SU-DHL-6 (cell line): ENCODE results near the gene SUN2.

ENCODE experiments used
- H2AFZ ChIP-seq: fragments of 200-600 bp; sonication (generic); 2 replicates; pipeline ENCODE4 v1.6.1; 2014; ENCODE audit warnings: low read depth, mild to moderate bottlenecking, moderate library complexity, mixed read lengths, antibody characterized with exemption, low read length; ENCODE audit not compliant: severe bottlenecking
- H3F3A ChIP-seq: fragments of 200-600 bp; shearing (Covaris generic); 2 replicates; pipeline ENCODE4 v1.6.0; 2016; ENCODE audit warnings: antibody characterized with exemption, mild to moderate bottlenecking; ENCODE audit not compliant: insufficient read depth
- H3K27ac ChIP-seq: fragments of 200-600 bp; sonication (generic); 2 replicates; pipeline ENCODE4 v1.5.1; 2016; ENCODE audit warnings: low read depth, mild to moderate bottlenecking, low read length, moderate library complexity, mixed read lengths
- H3K27me3 ChIP-seq: fragments of 200-600 bp; sonication (generic), shearing (Covaris generic); 2 replicates; pipeline ENCODE4 v1.6.0; 2014; ENCODE audit warnings: mild to moderate bottlenecking, low read length
- H3K36me3 ChIP-seq: fragments of 200-600 bp; sonication (generic); 2 replicates; pipeline ENCODE4 v1.6.1; 2014; ENCODE audit warnings: mild to moderate bottlenecking, low read length, mixed read lengths
- H3K4me2 ChIP-seq: fragments of 300-600, 200-600 bp; shearing (Covaris generic), sonication (generic); 2 replicates; pipeline ENCODE4 v1.6.0; 2014; ENCODE audit warnings: low read length, low read depth, mild to moderate bottlenecking; ENCODE audit not compliant: poor library complexity, severe bottlenecking
- H3K4me3 ChIP-seq: fragments of 200-600 bp; sonication (generic); 2 replicates; pipeline ENCODE4 v1.5.1; 2014; ENCODE audit warnings: antibody characterized with exemption, low read length, mild to moderate bottlenecking, mixed read lengths; ENCODE audit not compliant: insufficient read depth, poor library complexity, severe bottlenecking
- H3K79me2 ChIP-seq: fragments of 200-600 bp; sonication (generic); 2 replicates; pipeline ENCODE4 v1.6.1; 2014; ENCODE audit warnings: mild to moderate bottlenecking, low read length, moderate library complexity; ENCODE audit not compliant: insufficient read depth
- H3K9ac ChIP-seq: fragments of 200-600 bp; sonication (generic); 2 replicates; pipeline ENCODE4 v1.7.0; 2014; ENCODE audit warnings: mild to moderate bottlenecking, low read length
- H3K9me2 ChIP-seq: fragments of 200-600 bp; sonication (generic); replicated peaks from 2 replicates; pipeline ENCODE4 v1.6.1; 2014; ENCODE audit warnings: low read length; ENCODE audit not compliant: insufficient read depth
- H3K9me3 ChIP-seq: fragments of 200-600 bp; sonication (generic); 2 replicates; pipeline ENCODE4 v1.6.1; 2014; ENCODE audit warnings: low read length, mixed read lengths; ENCODE audit not compliant: insufficient read depth
- H4K20me1 ChIP-seq: fragments of 200-600 bp; sonication (generic); 2 replicates; pipeline ENCODE4 v1.6.1; 2014; ENCODE audit warnings: low read depth, mild to moderate bottlenecking, antibody characterized with exemption, low read length, moderate library complexity, mixed read lengths
- CTCF ChIP-seq: fragments of 200-600 bp; sonication (generic); IDR thresholded peaks from one replicate; pipeline ENCODE4 v1.5.1; 2017; ENCODE audit warnings: antibody characterized with exemption, mild to moderate bottlenecking, low read length, moderate library complexity; ENCODE audit not compliant: insufficient read depth, poor library complexity, severe bottlenecking
- EZH2phosphoT487 ChIP-seq: fragments of 200-600 bp; sonication (generic), shearing (Covaris generic); conservative IDR thresholded peaks from 2 replicates; pipeline ENCODE4 v1.6.1; 2018; ENCODE audit warnings: mild to moderate bottlenecking, antibody characterized with exemption, low read length, moderate library complexity, mixed read lengths

The SUN2 gene

GRCh38 chr22:38750104-38750503 lies 5.7 kb downstream of the SUN2 start:
- TF ChIP-seq CTCF (no peak), EZH2phosphoT487 (no peak)
- Histone ChIP-seq H3K9me3 (no peaks in the 10 kb centered on the region), H3K27me3 (no peaks in the 10 kb centered on the region), H4K20me1 (no peaks in the 10 kb centered on the region), H3K9ac (no peak overlapping the region), H3K9me2 (no peaks in the 10 kb centered on the region), H3K79me2 (peaks cover 25% of the 10 kb centered on the region), H3K36me3 (no peaks in the 10 kb centered on the region), H2AFZ (no peak overlapping the region), H3K27ac (no peak overlapping the region), H3F3A (peaks cover 25% of the 10 kb centered on the region), H3K4me2 (no peak overlapping the region), H3K4me3 (no peak overlapping the region)

GRCh38 chr22:38748487-38749136 lies 7.2 kb downstream of the SUN2 start:
- H3K9me2 ChIP-seq: no peaks in the 10 kb centered on the region
- H3K27me3 ChIP-seq: no peaks in the 10 kb centered on the region
- H4K20me1 ChIP-seq: no peaks in the 10 kb centered on the region
- H3K4me2 ChIP-seq: no peak overlapping the region
- no peak overlapping the region for H3K27ac ChIP-seq
- H3K9ac ChIP-seq: no peak overlapping the region
- no peak overlapping the region for H3K4me3 ChIP-seq
- TF ChIP-seq CTCF (no peak), EZH2phosphoT487 (no peak)
- peaks cover 17% of the 10 kb centered on the region for H3F3A ChIP-seq
- peaks cover 10% of the 10 kb centered on the region for H3K79me2 ChIP-seq
- no peak overlapping the region for H2AFZ ChIP-seq
- H3K36me3 ChIP-seq: no peaks in the 10 kb centered on the region
- H3K9me3 ChIP-seq: no peaks in the 10 kb centered on the region

- no peak overlapping the region for H3K4me3 ChIP-seq
- H3K27ac ChIP-seq: no peak overlapping the region
- H3K4me2 ChIP-seq: no peak overlapping the region
- H3K27me3 ChIP-seq: no peaks in the 10 kb centered on the region
- no peaks in the 10 kb centered on the region for H3K36me3 ChIP-seq
- no peaks in the 10 kb centered on the region for H4K20me1 ChIP-seq
- TF ChIP-seq CTCF: no peak
- TF ChIP-seq EZH2phosphoT487: no peak
- no peaks in the 10 kb centered on the region for H3K9me3 ChIP-seq
- no peaks in the 10 kb centered on the region for H3F3A ChIP-seq
- H2AFZ ChIP-seq: no peak overlapping the region
- no peak overlapping the region for H3K9ac ChIP-seq
- no peaks in the 10 kb centered on the region for H3K79me2 ChIP-seq
- no peaks in the 10 kb centered on the region for H3K9me2 ChIP-seq
These were observed 9.9 kb downstream of the SUN2 start for GRCh38 chr22:38745676-38746460.
